ENCODE data around the gene XRCC5.

Gene XRCC5

GRCh38 chr2:216236486-216236885, 127.3 kb downstream of the XRCC5 start:
- no peak for DNase-seq
- intact Hi-C loops (cut with DNase I; ENCODE audit: low total_unique reads): no loop called here
- H3K9me3 ChIP-seq: peaks cover 0 to 20% (median 4%) of the 10 kb centered on the region in 3 donors
- TF ChIP-seq CTCF (IDR thresholded peaks at IDR 0.05): no peak
- H3K27ac ChIP-seq: no peak overlapping the region
- H3K27me3 ChIP-seq: no peaks in the 10 kb centered on the region
- H3K36me3 ChIP-seq: no peaks in the 10 kb centered on the region
- H3K4me3 ChIP-seq: no peak overlapping the region
- H3K4me1 ChIP-seq: no peaks in the 10 kb centered on the region

GRCh38 chr2:216242365-216242764, 133.2 kb downstream of the XRCC5 start:
- no peak for TF ChIP-seq CTCF (IDR thresholded peaks at IDR 0.05)
- Histone ChIP-seq H3K27ac (no peak overlapping the region), H3K9me3 (no peaks in the 10 kb centered on the region), H3K36me3 (no peaks in the 10 kb centered on the region), H3K27me3 (no peaks in the 10 kb centered on the region), H3K4me1 (no peaks in the 10 kb centered on the region), H3K4me3 (no peak overlapping the region)
- DNase-seq: no peak
- intact Hi-C loops (cut with DNase I; ENCODE audit: low total_unique reads): no loop called here

- Histone ChIP-seq H3K4me1 (no peaks in the 10 kb centered on the region), H3K27me3 (no peaks in the 10 kb centered on the region), H3K4me3 (no peak overlapping the region), H3K36me3 (no peaks in the 10 kb centered on the region), H3K9me3 (no peaks in the 10 kb centered on the region), H3K27ac (no peak overlapping the region)
- no peak for DNase-seq
- intact Hi-C loops (cut with DNase I; ENCODE audit: low total_unique reads): no loop called here
- TF ChIP-seq CTCF (IDR thresholded peaks at IDR 0.05): no peak
Observed at GRCh38 chr2:216243026-216243425, 133.9 kb downstream of the XRCC5 start.

GRCh38 chr2:216245391-216245975, 136.3 kb downstream of the XRCC5 start:
- intact Hi-C loops (cut with DNase I; ENCODE audit: low total_unique reads): no loop called here
- no peak overlapping the region for H3K27ac ChIP-seq
- TF ChIP-seq CTCF (IDR thresholded peaks at IDR 0.05): no peak
- H3K4me3 ChIP-seq: no peak overlapping the region
- no peaks in the 10 kb centered on the region for H3K27me3 ChIP-seq
- no peaks in the 10 kb centered on the region for H3K36me3 ChIP-seq
- peaks cover 0 to 4% (median 0%) of the 10 kb centered on the region in 3 donors for H3K9me3 ChIP-seq
- H3K4me1 ChIP-seq: no peaks in the 10 kb centered on the region
- no peak for DNase-seq

GRCh38 chr2:216246766-216247165, 137.6 kb downstream of the XRCC5 start:
- TF ChIP-seq CTCF (IDR thresholded peaks at IDR 0.05): no peak
- intact Hi-C loops (cut with DNase I; ENCODE audit: low total_unique reads): no loop called here
- no peak for DNase-seq

More at GRCh38 chr2:216246766-216247165, 137.6 kb downstream of the XRCC5 start:
- Histone ChIP-seq H3K36me3 (no peaks in the 10 kb centered on the region), H3K27me3 (no peaks in the 10 kb centered on the region), H3K9me3 (peaks cover 0 to 4% (median 0%) of the 10 kb centered on the region in 3 donors), H3K4me3 (no peak overlapping the region), H3K4me1 (no peaks in the 10 kb centered on the region), H3K27ac (no peak overlapping the region)
